Vagina (tissue), 2 donors: ENCODE results near the gene SUPT3H.

Source experiments
- POLR2A ChIP-seq, 2 donors: fragments of 450-650 bp; IDR thresholded peaks; one replicate each; pipeline ENCODE4 v1.6.1; 2017; ENCODE audit warnings: antibody characterized with exemption in 2 of 2, mild to moderate bottlenecking in 2 of 2, moderate library complexity in 2 of 2
- TF ChIP-seq, protein P1 (sequence below), 3 experiments: fragments of 450-650 bp in 2 of 3; fragments of 200-600 bp in 1 of 3; sonication (generic) in 1 of 3; IDR thresholded peaks; one replicate each; pipeline ENCODE4 v1.5.1; 2017 to 2019; ENCODE audit warnings: antibody characterized with exemption in 3 of 3, mild to moderate bottlenecking in 2 of 3, moderate library complexity in 2 of 3

GRCh38 chr6:44951253-44951747 is 426.4 kb downstream of the SUPT3H start:
- TF ChIP-seq, protein P1, sequence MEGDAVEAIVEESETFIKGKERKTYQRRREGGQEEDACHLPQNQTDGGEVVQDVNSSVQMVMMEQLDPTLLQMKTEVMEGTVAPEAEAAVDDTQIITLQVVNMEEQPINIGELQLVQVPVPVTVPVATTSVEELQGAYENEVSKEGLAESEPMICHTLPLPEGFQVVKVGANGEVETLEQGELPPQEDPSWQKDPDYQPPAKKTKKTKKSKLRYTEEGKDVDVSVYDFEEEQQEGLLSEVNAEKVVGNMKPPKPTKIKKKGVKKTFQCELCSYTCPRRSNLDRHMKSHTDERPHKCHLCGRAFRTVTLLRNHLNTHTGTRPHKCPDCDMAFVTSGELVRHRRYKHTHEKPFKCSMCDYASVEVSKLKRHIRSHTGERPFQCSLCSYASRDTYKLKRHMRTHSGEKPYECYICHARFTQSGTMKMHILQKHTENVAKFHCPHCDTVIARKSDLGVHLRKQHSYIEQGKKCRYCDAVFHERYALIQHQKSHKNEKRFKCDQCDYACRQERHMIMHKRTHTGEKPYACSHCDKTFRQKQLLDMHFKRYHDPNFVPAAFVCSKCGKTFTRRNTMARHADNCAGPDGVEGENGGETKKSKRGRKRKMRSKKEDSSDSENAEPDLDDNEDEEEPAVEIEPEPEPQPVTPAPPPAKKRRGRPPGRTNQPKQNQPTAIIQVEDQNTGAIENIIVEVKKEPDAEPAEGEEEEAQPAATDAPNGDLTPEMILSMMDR (IDR thresholded peaks at IDR 0.05) = no peak
- no peak for TF ChIP-seq POLR2A (IDR thresholded peaks at IDR 0.05)
